SK-N-SH (cell line): ENCODE measurements around the gene TBC1D12. TPM values are rescaled to one million over a fixed set of nuclear protein-coding genes. Genes with fewer than 3 reads are reported as not detected.

Source experiments
- CTCF ChIA-PET: fragments of 300-600, 350-600 bp; formaldehyde crosslinking; extraction: SDS; loops from one replicate; lab custom pipeline; 2021; lab: Yijun Ruan, JAX
- POLR2A ChIA-PET: fragments of 350-600 bp; sonication (Branson Sonifier 250); formaldehyde crosslinking; extraction: SDS; loops from one replicate; lab custom pipeline; 2020; ENCODE audit warnings: antibody characterized with exemption, inconsistent platforms; lab: Yijun Ruan, JAX
- DNase-seq: peaks from one replicate; pipeline ENCODE4 v3.0.0; 2012
- H2AFZ ChIP-seq: fragments of 200-600 bp; sonication (generic); 2 replicates; pipeline ENCODE4 v1.8.1; 2016; ENCODE audit warnings: antibody characterized with exemption, mild to moderate bottlenecking, low read depth
- H3F3A ChIP-seq: fragments of 200-600 bp; sonication (generic); replicated peaks from 2 replicates; pipeline ENCODE3; 2016; ENCODE audit warnings: antibody characterized with exemption, mild to moderate bottlenecking; ENCODE audit not compliant: insufficient read depth
- H3K27ac ChIP-seq, 2 experiments: fragments of 200-500 bp in 1 of 2; fragments of 200-600 bp in 1 of 2; sonication (Bioruptor generic) in 1 of 2; sonication (generic), shearing (Covaris generic) in 1 of 2; 2 replicates each; pipeline versions ENCODE4 v1.5.1 to v1.6.1; 2014 to 2016; ENCODE audit warnings: low read depth in 2 of 2, inconsistent platforms in 1 of 2, low read length in 1 of 2, mild to moderate bottlenecking in 1 of 2, mixed read lengths in 1 of 2
- H3K27me3 ChIP-seq: fragments of 200-600 bp; sonication (generic), shearing (Covaris generic); 2 replicates; pipeline ENCODE4 v1.6.1; 2016; ENCODE audit warnings: mixed run types; ENCODE audit not compliant: insufficient read depth
- H3K36me3 ChIP-seq, 2 experiments: fragments of 200-500 bp in 1 of 2; fragments of 200-600 bp in 1 of 2; sonication (Bioruptor generic) in 1 of 2; sonication (generic) in 1 of 2; replicated peaks in 1 of 2; 2 replicates each; pipeline versions ENCODE3 to v1.5.1; 2014 to 2016; ENCODE audit warnings: low read length in 1 of 2, mild to moderate bottlenecking in 1 of 2; ENCODE audit not compliant: insufficient read depth in 2 of 2, control insufficient read depth in 1 of 2
- H3K4me1 ChIP-seq, 2 experiments: fragments of 200-500 bp in 1 of 2; fragments of 200-600 bp in 1 of 2; sonication (Bioruptor generic) in 1 of 2; sonication (generic), shearing (Covaris generic) in 1 of 2; 2 replicates each; pipeline versions ENCODE4 v1.5.1 to v1.6.1; 2014 to 2016; ENCODE audit warnings: low read depth in 1 of 2, low read length in 1 of 2, mixed run types in 1 of 2; ENCODE audit not compliant: insufficient read depth in 2 of 2, control insufficient read depth in 1 of 2
- H3K4me2 ChIP-seq: fragments of 200-600 bp; sonication (generic), shearing (Covaris generic); 2 replicates; pipeline ENCODE4 v1.6.1; 2017; ENCODE audit warnings: mixed run types
- H3K4me3 ChIP-seq, 2 experiments: fragments of 200-500 bp in 1 of 2; fragments of 200-600 bp in 1 of 2; sonication (Bioruptor generic) in 1 of 2; sonication (generic), shearing (Covaris generic) in 1 of 2; 2 replicates each; pipeline versions ENCODE4 v1.5.1 to v1.8.1; 2014 to 2016; ENCODE audit warnings: low read depth in 2 of 2, inconsistent platforms in 1 of 2, low read length in 1 of 2, mild to moderate bottlenecking in 1 of 2, mixed read lengths in 1 of 2, moderate library complexity in 1 of 2
- H3K79me2 ChIP-seq: fragments of 200-600 bp; sonication (generic); 2 replicates; pipeline ENCODE4 v1.8.1; 2017; ENCODE audit warnings: mild to moderate bottlenecking; ENCODE audit not compliant: insufficient read depth
- H3K9ac ChIP-seq: fragments of 200-600 bp; sonication (generic); 2 replicates; pipeline ENCODE4 v1.6.1; 2017; ENCODE audit warnings: mixed run types
- H3K9me2 ChIP-seq: fragments of 200-600 bp; sonication (generic); 2 replicates; pipeline ENCODE4 v1.6.1; 2017; ENCODE audit warnings: mixed run types
- H3K9me3 ChIP-seq: fragments of 200-600 bp; sonication (generic); 2 replicates; pipeline ENCODE4 v1.6.1; 2017; ENCODE audit warnings: mixed run types, mild to moderate bottlenecking, moderate library complexity
- H4K20me1 ChIP-seq: fragments of 200-600 bp; sonication (generic); 2 replicates; pipeline ENCODE4 v1.6.1; 2017; ENCODE audit warnings: mild to moderate bottlenecking, mixed run types; ENCODE audit not compliant: insufficient read depth
- CHD2 ChIP-seq: fragments of 150-350 bp; IDR thresholded peaks from 2 replicates; pipeline ENCODE4 v1.6.1; 2018; ENCODE audit warnings: low read length; ENCODE audit not compliant: partially characterized antibody
- CTCF ChIP-seq: fragments of 200-600 bp; sonication (generic); IDR thresholded peaks from 2 replicates; pipeline ENCODE4 v1.6.1; 2017; ENCODE audit warnings: antibody characterized with exemption, mild to moderate bottlenecking, moderate library complexity
- ELF1 ChIP-seq: IDR thresholded peaks from 2 replicates; pipeline ENCODE4 v1.4.0; 2012
- EZH2phosphoT487 ChIP-seq: fragments of 200-600 bp; sonication (generic); IDR thresholded peaks from 2 replicates; pipeline ENCODE4 v1.6.1; 2017; ENCODE audit warnings: low read depth, mixed run types, mild to moderate bottlenecking, antibody characterized with exemption, moderate library complexity, borderline replicate concordance
- IRF3 ChIP-seq: fragments of 150-350 bp; IDR thresholded peaks from 2 replicates; pipeline ENCODE4 v1.6.1; 2016; ENCODE audit warnings: mild to moderate bottlenecking, low read depth, low read length
- NRF1 ChIP-seq: IDR thresholded peaks from 2 replicates; pipeline ENCODE4 v1.6.1; 2012; ENCODE audit warnings: low read depth, mild to moderate bottlenecking, low read length
- RAD21 ChIP-seq: IDR thresholded peaks from 2 replicates; pipeline ENCODE4 v1.6.1; 2012; ENCODE audit warnings: mild to moderate bottlenecking, low read length
- RCOR1 ChIP-seq: fragments of 150-350 bp; IDR thresholded peaks from 2 replicates; pipeline ENCODE4 v1.6.1; 2017; ENCODE audit warnings: antibody characterized with exemption, low read length
- REST ChIP-seq: IDR thresholded peaks from 2 replicates; pipeline ENCODE4 v1.6.1; 2012; ENCODE audit warnings: mild to moderate bottlenecking, low read depth, low read length, moderate library complexity
- RFX5 ChIP-seq: IDR thresholded peaks from 2 replicates; pipeline ENCODE4 v1.6.1; 2012; ENCODE audit warnings: mild to moderate bottlenecking, improper control_type of control experiment, low read length
- RXRA ChIP-seq: IDR thresholded peaks from 2 replicates; pipeline ENCODE4 v1.4.0; 2012; ENCODE audit warnings: low read depth, mild to moderate bottlenecking, borderline replicate concordance
- TAF1 ChIP-seq: IDR thresholded peaks from 2 replicates; pipeline ENCODE4 v1.6.1; 2012; ENCODE audit warnings: low read depth, mild to moderate bottlenecking, low read length, moderate library complexity, borderline replicate concordance
- TCF12 ChIP-seq: IDR thresholded peaks from 2 replicates; pipeline ENCODE4 v1.4.0; 2012
- TEAD4 ChIP-seq: IDR thresholded peaks from 2 replicates; pipeline ENCODE4 v1.4.0; 2012; ENCODE audit warnings: mild to moderate bottlenecking, borderline replicate concordance; ENCODE audit not compliant: insufficient read depth
- USF1 ChIP-seq: IDR thresholded peaks from 2 replicates; pipeline ENCODE4 v1.4.0; 2012; ENCODE audit warnings: low read depth, borderline replicate concordance
- WGBS: methylation state at CpG from one replicate; pipeline ENCODE4 v1.1.6; 2017; ENCODE audit warnings: low lambda C conversion rate; 5-methylcytosine and 5-hydroxymethylcytosine counted together
- polyA plus RNA-seq, 3 experiments: library from polyadenylated mRNA; depleted of rRNA; stranded (reverse); fragments of >200 nt; gene quantifications; 2 replicates each; pipeline ENCODE4 v1.2.3, GENCODE V29; 2012

Gene TBC1D12
- polyA plus RNA-seq, 1 of the 3 experiments (the other 2 are of a cell fraction) = 1.8 TPM

GRCh38 chr10:94456942-94457341 is 54.6 kb downstream of the TBC1D12 start:
- Histone ChIP-seq H2AFZ (no peak overlapping the region), H3K27ac (no peak overlapping the region), H3K9me3 (peaks cover 7% of the 10 kb centered on the region; the same call in 1 of the 2 replicates), H3K36me3 (peaks cover 0 to 6% of the 10 kb centered on the region in 2 experiments), H3K4me3 (no peak overlapping the region), H3K27me3 (no peaks in the 10 kb centered on the region), H3K4me1 (no peaks in the 10 kb centered on the region), H4K20me1 (no peaks in the 10 kb centered on the region), H3K9ac (no peak overlapping the region), H3F3A (no peaks in the 10 kb centered on the region), H3K4me2 (no peak overlapping the region), H3K79me2 (no peaks in the 10 kb centered on the region; the same call in 1 of the 2 replicates), H3K9me2 (0 out of 2 replicates have a peak, but pooled peaks cover 4% of the 10 kb centered on the region)
- no peak for TF ChIP-seq USF1
- TF ChIP-seq RCOR1 = no peak
- TF ChIP-seq CTCF = no peak
- TF ChIP-seq TAF1 = no peak
- no peak for TF ChIP-seq REST
- TF ChIP-seq RXRA = no peak
- no peak for TF ChIP-seq TCF12
- TF ChIP-seq RFX5 = no peak
- no peak for TF ChIP-seq RAD21
- no peak for TF ChIP-seq CHD2
- CTCF ChIA-PET = interaction anchor here (1.4 kb wide), 2 partner anchors 11 to 13 kb away, joined by 4 read pairs; no protein-coding TSS in a partner anchor
- 89% methylated on average over 2 of the region's 2 CpGs for WGBS
- no peak for DNase-seq
- POLR2A ChIA-PET = no interaction called here

GRCh38 chr10:94459385-94459784 is 57.0 kb downstream of the TBC1D12 start:
- peaks cover 0 to 13% of the 10 kb centered on the region in 2 experiments for H3K36me3 ChIP-seq
- H3K79me2 ChIP-seq = no peaks in the 10 kb centered on the region; the same call in 1 of the 2 replicates
- peaks cover 17% of the 10 kb centered on the region; the same call in 1 of the 2 replicates for H3K9me3 ChIP-seq
- H4K20me1 ChIP-seq = no peaks in the 10 kb centered on the region
- no peak overlapping the region for H3K4me3 ChIP-seq
- 0 out of 2 replicates have a peak, but pooled peaks cover 4% of the 10 kb centered on the region for H3K9me2 ChIP-seq
- H3F3A ChIP-seq = no peaks in the 10 kb centered on the region
- H3K27me3 ChIP-seq = no peaks in the 10 kb centered on the region
- H3K27ac ChIP-seq = no peak overlapping the region
- H2AFZ ChIP-seq = no peak overlapping the region
- H3K4me2 ChIP-seq = no peak overlapping the region
- 100% methylated on average over 6 of the region's 25 CpGs for WGBS
- CTCF ChIA-PET = interaction anchor here (1.1 to 1.4 kb wide), 2 partner anchors 12 to 15 kb away, joined by 4 to 5 read pairs; no protein-coding TSS in a partner anchor
- H3K4me1 ChIP-seq = no peaks in the 10 kb centered on the region
- POLR2A ChIA-PET = no interaction called here
- no peak overlapping the region for H3K9ac ChIP-seq
- no peak for DNase-seq
- TF ChIP-seq RAD21 (no peak), NRF1 (no peak), ELF1 (no peak), IRF3 (no peak), CHD2 (no peak), REST (no peak), RFX5 (no peak), EZH2phosphoT487 (no peak), TEAD4 (no peak)
